HG03039 (cell line): Measurements from ENCODE around the gene BORCS5.
"Not testable (repeated sequence)": the region's sequence is repeated elsewhere in the genome, so short reads cannot be mapped to it uniquely, and the experiment has no call there.

ENCODE experiments used
- ATAC-seq: cut with Tn5 transposase; IDR thresholded peaks from one replicate; pipeline ENCODE4 v1.9.1; 2021; ENCODE audit warnings: mild to moderate bottlenecking, moderate library complexity; ENCODE audit not compliant: unreplicated experiment

Gene BORCS5

DNA sequence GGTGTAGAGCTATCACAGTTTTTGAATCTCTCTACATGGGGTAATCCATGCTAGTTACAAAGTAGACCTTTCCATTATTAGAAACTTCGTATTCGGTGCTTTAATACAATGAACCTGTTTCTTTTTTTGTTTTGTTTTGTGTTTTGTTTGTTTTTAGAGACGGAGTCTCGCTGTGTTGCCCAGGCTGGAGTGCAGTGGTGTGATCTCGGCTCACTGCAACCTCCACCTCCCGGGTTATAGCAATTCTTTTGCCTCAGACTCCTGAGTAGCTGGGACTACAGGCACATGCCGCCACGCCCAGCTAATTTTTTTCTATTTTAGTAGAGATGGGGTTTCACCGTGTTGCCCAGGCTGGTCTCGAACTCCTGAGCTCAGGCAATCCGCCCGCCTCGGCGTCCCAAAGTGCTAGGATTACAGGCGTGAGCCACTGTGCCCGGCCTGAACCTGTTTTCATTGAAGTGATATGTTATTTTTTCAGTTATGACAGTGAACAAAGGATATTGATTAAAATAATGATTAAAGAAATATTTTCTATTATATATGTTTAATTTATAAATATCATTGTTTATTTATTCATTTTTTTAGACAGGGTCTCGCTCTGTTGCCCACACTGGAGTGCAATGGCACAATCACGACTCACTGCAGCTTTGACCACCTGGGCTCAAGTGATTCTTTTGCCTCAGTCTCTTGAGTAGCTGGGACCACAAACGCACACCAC, 5.3 kb upstream of the BORCS5 start:
- not testable (repeated sequence) for ATAC-seq

DNA sequence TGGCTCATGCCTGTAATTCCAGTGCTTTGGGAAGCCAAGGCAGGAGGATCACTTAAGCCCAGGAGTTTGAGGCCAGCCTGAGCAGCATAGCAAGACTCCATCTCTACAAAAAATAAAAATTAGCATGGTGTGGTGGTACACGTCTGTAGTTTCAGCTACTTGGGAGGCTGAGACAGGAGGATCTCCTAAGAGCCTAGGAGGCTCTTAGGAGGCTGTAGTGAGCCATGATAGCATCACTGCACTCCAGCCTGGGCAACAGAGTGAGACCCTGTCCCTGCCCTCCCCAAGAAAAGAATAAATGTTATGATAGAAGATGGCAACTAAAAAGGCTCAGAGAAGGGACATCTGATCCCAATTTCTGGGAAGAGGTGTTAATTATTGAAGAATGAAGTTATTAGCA, 3.6 kb upstream of the BORCS5 start:
- ATAC-seq: no peak

DNA sequence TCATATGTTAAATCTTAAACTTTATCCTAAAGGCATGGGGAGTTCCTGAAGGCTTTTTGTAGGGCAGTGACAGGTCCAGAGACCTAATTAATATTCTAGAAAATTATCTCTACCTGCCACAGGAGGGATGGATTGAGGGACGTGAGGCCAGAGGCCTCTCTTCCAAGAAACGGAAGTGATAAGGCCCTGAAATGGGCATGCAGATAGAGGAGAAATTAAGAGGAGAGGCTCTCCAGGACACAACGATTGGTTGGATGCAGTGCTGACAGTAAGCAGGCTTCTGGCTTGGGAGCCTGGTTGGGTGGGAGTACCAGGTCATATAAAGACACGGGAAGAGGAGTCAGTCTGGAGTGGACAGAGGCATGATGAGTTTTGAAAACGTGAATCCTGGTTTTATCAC, 3.1 kb upstream of the BORCS5 start:
- no peak for ATAC-seq

DNA sequence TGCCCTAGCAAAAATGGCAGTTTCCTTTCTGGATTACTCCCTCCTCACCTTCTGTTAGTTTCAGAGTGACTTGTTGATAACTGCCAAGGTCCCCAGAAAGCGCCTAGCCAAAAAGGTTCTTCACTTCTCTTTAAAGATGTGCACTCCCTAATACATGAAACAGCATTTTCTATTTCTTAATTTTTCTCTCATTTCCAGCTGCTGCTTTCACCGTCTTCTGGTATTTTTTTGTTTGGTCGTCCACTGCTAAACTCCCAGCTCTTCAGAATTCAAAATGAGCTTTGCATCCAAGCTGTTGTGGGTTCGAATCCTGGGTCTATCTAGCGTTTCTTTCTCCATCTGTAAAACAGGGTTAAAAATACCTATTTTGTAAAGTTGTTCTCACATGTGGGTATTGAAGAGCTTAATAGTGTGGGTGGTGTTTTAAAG, 397 bp upstream of the BORCS5 start:
- ATAC-seq: no peak

DNA sequence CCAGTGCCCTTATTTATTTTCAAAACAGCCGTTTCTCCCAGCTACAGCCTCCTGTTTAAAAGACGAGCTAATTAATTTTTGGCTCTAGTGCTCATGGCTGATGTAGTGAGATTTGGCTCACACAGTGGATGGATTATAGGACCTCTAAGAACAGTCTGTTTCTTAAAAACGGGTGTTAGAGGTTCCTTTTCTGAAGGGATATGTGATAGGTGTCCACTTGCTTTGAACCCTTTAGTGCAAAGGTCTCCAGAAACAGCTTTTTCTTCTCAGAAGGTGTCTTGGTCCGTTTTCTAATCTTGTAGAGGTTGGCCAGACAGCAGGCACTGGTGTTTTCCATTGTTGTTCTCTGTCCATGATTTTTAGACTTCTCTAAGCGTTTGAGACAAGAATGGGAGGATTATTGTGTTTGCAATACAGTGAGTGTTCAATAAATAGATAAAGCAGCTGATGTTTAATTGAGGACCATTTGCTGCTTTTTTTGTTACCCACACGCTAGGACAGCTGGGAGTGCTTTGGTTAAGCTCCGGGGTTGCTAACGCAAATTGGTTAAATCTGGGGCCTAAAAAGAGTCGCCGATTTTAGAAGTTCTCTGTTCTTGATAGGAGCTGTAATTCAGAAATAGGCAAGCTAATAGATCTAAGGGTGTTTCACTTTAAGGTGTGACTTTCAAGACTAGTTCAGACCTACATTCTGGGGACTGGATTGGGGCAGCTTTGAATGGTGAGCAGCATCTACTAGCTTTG, 1.0 kb downstream of the BORCS5 start:
- ATAC-seq: no peak

DNA sequence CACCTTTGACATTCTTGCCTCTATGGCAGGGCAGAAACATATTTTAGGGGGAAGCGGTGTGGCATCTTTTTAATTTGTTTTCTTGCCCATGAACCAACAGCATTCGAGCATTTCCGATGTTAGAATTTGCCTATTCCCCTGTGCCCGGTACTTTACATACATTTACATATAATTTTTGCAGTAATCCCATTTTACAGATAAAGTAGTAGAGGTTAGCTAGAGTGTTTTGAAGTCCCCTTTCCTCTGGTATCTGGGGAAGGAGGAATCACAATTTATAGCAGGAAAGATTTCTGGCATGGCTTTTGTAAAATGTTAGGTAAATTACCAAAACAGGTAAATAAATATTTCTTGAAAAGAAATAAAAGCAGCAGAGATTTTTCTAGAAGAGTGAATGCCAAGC, 1.6 kb downstream of the BORCS5 start:
- no peak for ATAC-seq

DNA sequence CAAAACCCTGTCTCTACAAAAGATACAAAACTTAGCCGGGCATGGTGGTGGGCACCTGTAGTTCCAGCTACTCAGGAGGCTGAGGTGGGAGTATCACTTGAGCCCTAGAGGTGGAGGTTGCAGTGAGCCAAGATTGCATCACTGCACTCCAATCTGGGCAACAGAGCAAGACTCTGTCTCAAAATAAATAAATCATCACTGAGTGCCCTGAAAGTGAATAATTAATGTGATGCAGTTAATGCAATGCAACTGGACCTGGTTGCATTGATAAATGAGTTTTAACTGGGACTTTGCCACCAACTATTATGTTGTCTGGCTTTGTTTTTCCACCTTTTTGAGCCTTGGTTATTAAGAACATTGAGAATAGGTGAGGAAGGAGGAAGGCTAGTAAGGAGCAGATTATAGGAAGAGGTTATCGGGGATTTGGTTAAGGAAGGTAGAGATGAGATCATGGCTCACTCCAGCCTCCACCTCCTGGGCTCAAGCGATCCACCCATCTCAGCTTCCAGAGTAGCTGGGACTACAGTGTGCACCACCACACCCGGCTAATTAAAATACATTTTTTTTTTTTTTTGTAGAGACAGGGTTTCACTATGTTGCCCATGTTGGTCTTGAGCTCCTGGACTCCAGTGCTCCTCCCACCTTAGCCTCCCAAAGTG, 8.0 kb downstream of the BORCS5 start:
- ATAC-seq: no peak

DNA sequence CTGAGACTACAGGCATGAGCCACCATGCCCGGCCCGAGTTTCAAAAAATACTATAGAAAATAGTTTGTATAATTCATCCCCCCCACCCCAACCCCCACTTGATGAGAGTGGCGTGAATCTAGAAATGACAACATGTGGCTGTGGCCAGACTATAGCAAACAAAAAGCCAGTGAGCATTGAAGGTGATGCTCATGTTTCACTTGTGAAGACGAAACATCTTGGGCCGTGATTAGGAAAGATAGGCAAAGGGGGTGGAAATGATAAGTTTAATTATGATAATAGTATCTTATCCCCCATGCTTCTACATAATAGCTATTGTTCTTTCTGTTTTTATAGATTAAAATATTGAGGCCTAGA, 8.5 kb downstream of the BORCS5 start:
- no peak for ATAC-seq

DNA sequence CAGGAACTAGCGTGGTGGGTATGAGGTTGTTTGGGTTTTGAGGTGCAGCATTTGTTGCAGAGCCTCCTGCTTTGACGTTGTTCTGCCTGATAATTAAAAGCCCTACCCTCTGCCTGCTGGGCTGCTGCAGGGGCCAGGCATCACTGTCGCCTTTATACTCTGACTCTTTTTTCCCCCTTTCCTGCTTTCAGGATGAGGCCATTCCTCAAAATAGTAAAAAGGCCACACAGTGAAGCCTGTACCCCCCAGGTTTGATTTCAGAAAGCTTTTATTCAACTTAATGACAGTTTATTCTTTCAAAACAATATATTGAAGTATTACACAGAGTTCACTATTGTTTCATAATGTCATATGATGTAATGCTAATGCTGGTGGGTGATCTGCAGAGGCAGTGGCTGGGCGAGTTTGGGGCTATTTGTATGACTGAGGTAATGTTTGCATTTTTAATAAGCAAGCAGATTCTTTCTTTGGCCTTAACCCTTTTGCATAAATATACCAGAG, 9.1 kb downstream of the BORCS5 start:
- ATAC-seq: no peak

DNA sequence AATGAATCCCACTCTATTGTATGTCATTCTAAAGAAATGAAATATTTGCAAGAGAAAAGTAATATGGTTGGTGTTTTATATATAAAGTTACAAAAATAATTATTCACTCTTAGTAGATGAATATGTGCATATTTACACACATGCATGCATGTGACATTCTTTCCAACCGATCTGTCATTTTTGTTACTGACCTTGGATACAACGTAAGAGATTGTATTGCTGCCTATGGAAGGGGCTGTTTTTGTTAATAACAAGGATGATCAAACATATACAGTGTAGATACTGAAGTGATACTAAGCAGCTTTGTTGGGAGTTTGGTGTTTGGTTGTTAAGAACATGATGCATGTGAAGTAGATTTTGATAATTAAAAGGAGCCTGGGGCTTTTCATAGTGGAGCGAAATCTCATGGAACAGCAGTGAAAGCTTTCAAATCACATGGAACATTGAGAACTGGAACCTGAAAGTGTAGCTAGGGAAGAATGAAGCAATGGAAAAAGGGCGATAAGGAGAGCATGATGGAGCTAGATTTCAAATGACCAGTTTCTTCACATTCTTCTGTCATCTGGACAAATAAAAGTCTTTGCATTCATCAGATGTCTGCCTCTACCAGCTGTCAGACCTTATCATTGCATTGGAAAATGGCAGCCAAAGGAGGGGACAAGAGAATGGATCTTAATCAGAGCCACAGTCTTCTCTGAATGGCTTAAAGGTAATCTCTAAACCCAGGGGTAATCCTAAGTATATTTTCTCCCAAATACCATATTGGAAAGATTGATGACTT, 10.0 kb downstream of the BORCS5 start:
- no peak for ATAC-seq

DNA sequence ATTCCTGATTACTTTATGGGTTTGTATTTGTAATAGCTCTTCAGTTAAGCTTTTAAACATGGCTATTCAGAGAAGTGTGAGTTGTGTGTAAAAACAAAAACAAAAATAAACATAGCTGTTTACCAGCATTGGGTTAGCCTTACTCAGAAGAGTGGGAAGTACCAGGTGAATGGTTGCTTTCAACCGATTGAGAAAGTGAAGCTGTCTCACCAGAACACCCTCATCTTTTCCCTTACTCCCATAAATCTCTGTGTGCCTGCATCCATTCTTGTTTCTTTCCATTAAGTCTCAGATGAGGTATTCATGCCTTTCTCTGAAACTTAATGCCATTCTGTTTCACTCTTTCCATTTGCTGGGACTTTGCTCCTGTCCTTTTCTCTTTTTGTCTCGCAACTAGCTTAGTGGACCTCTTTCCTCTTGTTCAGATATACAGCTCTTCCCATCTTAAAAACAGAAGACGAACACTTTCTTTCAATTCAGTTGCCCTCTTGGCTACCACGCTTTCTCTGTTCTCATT, 10.7 kb downstream of the BORCS5 start:
- no peak for ATAC-seq

DNA sequence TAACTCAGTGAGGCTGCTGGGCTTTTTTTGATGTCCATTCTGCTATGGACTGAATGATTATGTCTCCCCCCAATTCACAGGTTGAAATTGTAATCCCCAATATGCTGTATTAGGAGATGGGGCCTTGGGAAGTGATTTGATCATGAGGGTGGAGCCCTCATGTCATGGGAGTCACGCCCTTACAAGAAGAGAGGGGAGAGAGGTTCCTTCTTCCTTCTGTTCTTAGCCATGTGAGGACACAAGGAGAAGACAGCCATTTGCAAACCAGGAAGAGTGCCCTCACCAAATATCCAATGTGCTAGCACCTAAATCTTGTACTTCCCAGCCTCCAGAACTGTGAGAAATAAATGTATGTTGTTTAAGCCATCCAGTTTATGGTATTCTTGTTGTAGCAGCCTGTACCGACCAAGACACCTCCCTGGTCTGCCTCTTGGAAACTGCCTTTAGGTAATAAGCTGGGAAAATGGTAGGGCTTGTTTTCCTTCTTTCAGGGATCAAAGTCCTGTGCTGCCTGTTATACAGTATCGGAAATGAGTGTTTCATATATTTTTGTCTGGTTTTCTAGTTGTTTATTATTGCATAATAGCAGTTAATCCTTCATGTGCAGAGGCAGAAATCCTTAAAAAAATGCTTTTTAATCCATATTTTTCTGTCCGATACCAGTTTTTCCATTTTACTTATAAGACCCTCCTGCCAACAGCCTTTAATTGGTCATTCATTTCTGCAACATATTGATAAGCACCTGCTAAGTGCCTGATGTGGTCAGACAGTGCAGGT, 16.3 kb downstream of the BORCS5 start:
- no peak for ATAC-seq

DNA sequence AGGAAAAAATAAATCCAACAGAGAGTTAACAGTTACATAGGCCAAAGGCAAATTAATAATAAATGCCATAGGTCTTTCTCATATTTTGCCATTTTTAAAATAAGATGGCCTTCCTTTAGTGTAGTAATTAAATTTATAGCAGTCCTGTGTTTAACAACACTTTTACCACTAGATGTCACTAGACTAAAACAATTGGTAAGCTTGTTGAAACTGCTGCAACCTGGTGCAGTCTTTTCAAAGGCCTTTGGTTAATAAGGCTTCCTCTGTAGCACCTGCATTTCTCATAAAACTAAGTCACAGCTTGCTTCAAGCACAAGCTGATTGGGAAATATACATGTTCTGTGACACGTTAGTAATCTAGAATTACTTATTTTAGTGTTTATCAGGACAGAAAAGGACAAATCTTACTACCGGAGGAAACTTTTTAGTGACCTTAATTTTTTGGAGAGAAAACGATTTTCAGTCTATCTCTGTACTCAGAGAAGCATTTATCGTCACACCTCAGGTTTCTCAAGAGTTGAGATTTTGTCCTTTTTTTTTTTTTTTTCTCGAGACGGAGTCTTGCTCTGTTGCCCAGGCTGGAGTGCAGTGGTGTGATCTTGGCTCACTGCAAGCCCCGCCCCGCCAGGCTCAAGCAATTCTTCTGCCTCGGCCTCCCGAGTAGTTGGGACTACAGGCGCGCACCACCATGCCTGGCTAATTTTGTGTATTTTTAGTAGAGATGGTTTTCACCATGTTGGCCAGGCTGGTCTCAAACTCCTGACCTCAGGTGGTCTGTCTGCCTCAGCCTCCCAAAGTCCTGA, 20.0 kb downstream of the BORCS5 start:
- ATAC-seq: no peak

DNA sequence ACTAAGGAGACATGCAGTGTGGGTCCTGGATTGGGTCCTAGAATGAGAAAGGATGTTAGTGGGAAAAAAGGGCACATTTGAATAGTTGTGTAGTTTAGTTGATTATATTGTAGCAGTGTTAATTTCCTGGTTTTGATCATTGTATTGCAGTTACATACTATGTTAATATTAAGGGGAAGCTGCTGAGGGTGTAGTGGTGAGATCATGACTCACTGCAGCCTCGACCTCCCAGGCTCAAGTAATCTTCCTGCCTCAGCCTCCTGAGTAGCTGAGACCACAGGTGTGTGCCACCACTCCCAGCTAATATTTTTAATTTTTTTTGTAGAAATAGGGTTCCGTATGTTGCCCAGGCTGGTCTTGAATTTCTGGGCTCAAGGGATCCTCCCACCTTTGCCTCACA, 21.7 kb downstream of the BORCS5 start:
- ATAC-seq: no peak

DNA sequence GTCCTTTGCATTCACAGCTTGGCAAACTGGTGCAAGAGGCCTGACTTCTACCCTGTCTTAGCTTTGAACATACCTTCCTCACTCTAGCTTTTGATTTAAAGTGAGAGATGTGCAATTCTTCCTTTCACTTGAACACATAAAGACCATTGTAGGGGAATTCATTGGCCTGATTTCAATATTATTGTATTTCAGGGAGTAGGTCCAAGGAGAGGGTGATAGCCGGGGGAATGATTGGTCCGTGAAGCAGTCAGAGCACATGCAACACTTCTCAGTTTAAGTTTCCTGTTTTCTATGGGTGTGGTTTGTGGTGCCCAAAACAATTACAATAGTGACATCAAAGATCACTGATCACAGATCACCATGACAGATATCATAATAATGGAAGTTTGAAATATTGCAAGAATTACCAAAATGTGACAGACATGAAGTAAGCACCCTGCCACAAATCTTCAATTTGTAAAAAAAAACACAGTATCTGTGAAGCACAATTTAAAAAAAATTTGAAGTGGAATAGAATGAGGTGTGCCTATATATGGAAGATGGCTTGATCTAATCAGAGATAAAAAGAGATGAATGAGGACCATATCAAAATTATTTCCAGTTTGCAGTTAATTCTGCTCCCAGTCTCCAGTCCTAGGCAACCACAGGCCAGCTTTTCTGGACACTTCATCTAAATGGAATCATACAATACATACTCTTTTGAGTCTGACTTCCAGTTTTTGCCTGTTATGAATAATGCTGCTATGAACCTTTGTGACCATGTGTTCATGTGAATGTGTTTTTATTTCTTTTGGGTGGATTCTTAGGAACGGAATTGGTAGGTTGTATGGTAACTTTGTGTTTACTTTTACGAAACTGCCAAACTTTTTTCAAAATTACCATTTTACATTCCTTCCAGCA, 23.2 kb downstream of the BORCS5 start:
- ATAC-seq: no peak

DNA sequence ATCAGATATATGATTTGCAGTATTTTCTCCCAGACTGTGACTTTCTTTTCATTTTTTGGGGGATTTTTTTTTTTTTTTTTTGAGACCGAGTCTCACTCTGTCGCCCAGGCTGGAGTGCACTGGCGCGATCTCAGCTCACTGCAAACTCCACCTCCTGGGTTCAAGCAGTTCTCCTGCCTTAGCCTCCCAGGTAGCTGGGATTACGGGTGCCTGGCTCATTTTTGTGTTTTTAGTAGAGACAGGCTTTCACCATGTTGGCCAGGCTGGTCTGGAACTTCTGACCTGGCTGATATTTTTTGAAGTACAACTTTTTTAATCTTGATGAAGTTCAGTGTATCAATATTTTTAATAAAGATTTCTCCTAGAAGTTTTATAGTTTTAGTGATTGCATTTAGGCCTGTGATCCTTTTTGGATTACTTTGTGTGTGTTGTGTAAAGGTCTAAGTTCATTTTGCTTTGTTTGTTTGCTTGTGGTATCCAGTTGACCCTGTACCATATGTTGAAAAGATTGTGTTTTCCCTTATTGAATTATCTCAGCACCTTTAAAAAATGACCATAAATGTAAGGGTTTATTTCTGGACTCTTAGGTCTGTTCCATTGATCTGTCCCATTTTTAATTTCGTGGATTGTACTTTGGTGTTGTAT, 24.2 kb downstream of the BORCS5 start:
- no peak for ATAC-seq

DNA sequence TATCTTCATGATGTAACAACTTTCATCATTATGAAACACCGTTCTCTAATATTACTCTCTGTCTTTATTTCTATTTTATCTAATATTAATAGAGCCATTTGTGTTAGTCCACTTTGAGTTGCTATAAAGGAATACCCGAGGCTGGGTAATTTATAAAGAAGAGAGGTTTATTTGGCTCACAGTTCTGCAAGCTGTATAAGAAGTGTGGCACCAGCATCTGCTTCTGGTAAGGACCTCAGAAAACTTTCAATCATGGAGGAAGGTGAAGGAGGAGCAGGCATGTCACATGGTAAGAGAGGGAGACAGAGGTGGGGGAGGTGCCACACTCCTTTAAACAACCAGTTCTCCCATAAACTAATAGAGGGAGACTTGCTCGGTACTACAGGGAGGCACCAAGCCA, 25.1 kb downstream of the BORCS5 start:
- ATAC-seq: no peak
